CD14-positive monocyte (primary cell): ENCODE results near the gene CYB5RL. TPM values are rescaled to one million over a fixed set of nuclear protein-coding genes. Genes with fewer than 3 reads are reported as not detected.
A peak's percentile ranks its signal among the peaks of the same experiment; 100 is the strongest.

Experiments used
- DNase-seq, 3 donors: peaks; one replicate each; pipeline ENCODE4 v3.0.0-alpha.2; 2011 to 2022
- H2AFZ ChIP-seq: 2 replicates; pipeline ENCODE4 v1.6.0; 2012; ENCODE audit warnings: mild to moderate bottlenecking, low read depth, low read length, inconsistent platforms; ENCODE audit not compliant: insufficient read depth, poor library complexity, severe bottlenecking
- H3K27ac ChIP-seq, 2 donors: 1 replicate in 1 of 2; 2 replicates in 1 of 2; pipeline ENCODE4 v1.5.1; 2012 to 2013; ENCODE audit warnings: low read length in 2 of 2, control low read depth in 1 of 2, inconsistent platforms in 1 of 2, low read depth in 1 of 2, mild to moderate bottlenecking in 1 of 2
- H3K27me3 ChIP-seq, 2 donors: one replicate each; pipeline versions ENCODE4 v1.6.0 to v1.6.1; 2011 to 2013; ENCODE audit warnings: low read length in 2 of 2; ENCODE audit not compliant: control insufficient read depth in 2 of 2, insufficient read depth in 2 of 2
- H3K36me3 ChIP-seq, 2 donors: replicated peaks in 1 of 2; 1 replicate in 1 of 2; 2 replicates in 1 of 2; pipeline versions ENCODE4 v1.5.1 to v1.6.1; 2012 to 2013; ENCODE audit warnings: low read length in 2 of 2, control low read depth in 1 of 2, inconsistent platforms in 1 of 2, mild to moderate bottlenecking in 1 of 2; ENCODE audit not compliant: insufficient read depth in 2 of 2, control insufficient read depth in 1 of 2
- H3K4me1 ChIP-seq, 2 donors: 1 replicate in 1 of 2; 2 replicates in 1 of 2; pipeline versions ENCODE4 v1.5.1 to v1.6.1; 2012 to 2013; ENCODE audit warnings: low read length in 2 of 2, control low read depth in 1 of 2, inconsistent platforms in 1 of 2, mild to moderate bottlenecking in 1 of 2, moderate library complexity in 1 of 2; ENCODE audit not compliant: insufficient read depth in 2 of 2, control insufficient read depth in 1 of 2
- H3K4me2 ChIP-seq: replicated peaks from 2 replicates; pipeline ENCODE3; 2012; ENCODE audit warnings: low read length, moderate library complexity, mild to moderate bottlenecking; ENCODE audit not compliant: poor library complexity, severe bottlenecking; ENCODE audit errors: extremely low read depth
- H3K4me3 ChIP-seq, 3 experiments: fragments of 200-600 bp in 1 of 3; sonication (generic) in 1 of 3; replicated peaks in 1 of 3; 1 replicate in 2 of 3; 2 replicates in 1 of 3; pipeline ENCODE4 v1.5.1; 2011 to 2013; ENCODE audit warnings: low read length in 3 of 3, mild to moderate bottlenecking in 3 of 3, control low read depth in 2 of 3, low read depth in 2 of 3, inconsistent platforms in 1 of 3, moderate library complexity in 1 of 3
- H3K79me2 ChIP-seq: 2 replicates; pipeline ENCODE4 v1.6.0; 2012; ENCODE audit warnings: mild to moderate bottlenecking, control low read depth, inconsistent platforms, low read length, moderate library complexity; ENCODE audit not compliant: insufficient read depth
- H3K9ac ChIP-seq: 2 replicates; pipeline ENCODE4 v1.6.0; 2017; ENCODE audit warnings: low read length, mild to moderate bottlenecking; ENCODE audit not compliant: insufficient read depth, poor library complexity, severe bottlenecking
- H3K9me3 ChIP-seq, 2 donors: replicated peaks in 1 of 2; 1 replicate in 1 of 2; 2 replicates in 1 of 2; pipeline versions ENCODE4 v1.5.1 to v1.6.1; 2012 to 2013; ENCODE audit warnings: low read length in 2 of 2, control low read depth in 1 of 2; ENCODE audit not compliant: control insufficient read depth in 1 of 2, insufficient read depth in 1 of 2
- H4K20me1 ChIP-seq: 2 replicates; pipeline ENCODE4 v1.6.0; 2012; ENCODE audit warnings: mild to moderate bottlenecking, low read length, control low read depth, moderate library complexity; ENCODE audit not compliant: insufficient read depth
- H3K27ac Mint-ChIP-seq, 7 donors: one replicate each; pipeline ENCODE4 v1.8.0; 2020; ENCODE audit warnings: mild to moderate bottlenecking in 7 of 7, mixed read lengths in 7 of 7, moderate library complexity in 6 of 7, inconsistent platforms in 2 of 7
- H3K27me3 Mint-ChIP-seq, 3 donors: one replicate each; pipeline ENCODE4 v1.8.0; 2021 to 2022; ENCODE audit warnings: low read depth in 3 of 3, mild to moderate bottlenecking in 3 of 3, mixed read lengths in 3 of 3, moderate library complexity in 3 of 3, inconsistent platforms in 1 of 3
- H3K36me3 Mint-ChIP-seq, 2 donors: one replicate each; pipeline ENCODE4 v1.8.0; 2020; ENCODE audit warnings: mixed read lengths in 2 of 2, inconsistent platforms in 1 of 2, mild to moderate bottlenecking in 1 of 2
- H3K4me1 Mint-ChIP-seq: one replicate; pipeline ENCODE4 v1.8.0; 2020; ENCODE audit warnings: mild to moderate bottlenecking, mixed read lengths
- H3K4me3 Mint-ChIP-seq, 2 donors: one replicate each; pipeline ENCODE4 v1.8.0; 2020; ENCODE audit warnings: mild to moderate bottlenecking in 2 of 2, mixed read lengths in 2 of 2, moderate library complexity in 1 of 2
- H3K9me3 Mint-ChIP-seq, 7 donors: one replicate each; pipeline ENCODE4 v1.8.0; 2020 to 2022; ENCODE audit warnings: mixed read lengths in 7 of 7, mild to moderate bottlenecking in 6 of 7, moderate library complexity in 6 of 7, inconsistent platforms in 2 of 7
- CTCF ChIP-seq: fragments of 200-600 bp; IDR thresholded peaks from one replicate; pipeline ENCODE4 v1.8.0; 2022; ENCODE audit warnings: antibody characterized with exemption, mild to moderate bottlenecking
- WGBS: methylation state at CpG from one replicate; pipeline ENCODE4 v1.1.5; 2013; ENCODE audit warnings: missing lambda C conversion rate; ENCODE audit not compliant: insufficient coverage; 5-methylcytosine and 5-hydroxymethylcytosine counted together
- intact Hi-C, 2 donors: fragments of 100-400 bp; cut with micrococcal nuclease; formaldehyde crosslinking; loops; one replicate each; pipeline versions ENCODE4 v1.15.0 to v1.15.1; 2023
- polyA plus RNA-seq, 3 donors: library from polyadenylated mRNA; depleted of rRNA in 1 of 3; unstranded in 2 of 3; stranded (reverse) in 1 of 3; fragments of 300-500 nt in 2 of 3; fragments of >200 nt in 1 of 3; fragmentation: Illumina TruSeq in 2 of 3; gene quantifications; 1 replicate in 2 of 3; 2 replicates in 1 of 3; pipeline ENCODE4 v1.2.3, GENCODE V29; 2012 to 2021

CYB5RL gene
- polyA plus RNA-seq, 3 donors, result 0.76 to 3.9 (median 1.5) TPM

GRCh38 chr1:54220004-54220811, 20.4 kb upstream of the CYB5RL start:
- H3K36me3 ChIP-seq, result peaks cover 39 to 50% of the 10 kb centered on the region in 2 donors
- peaks cover 61 to 63% of the 10 kb centered on the region in 2 donors for H3K36me3 Mint-ChIP-seq
- H4K20me1 ChIP-seq, result peaks cover 8% of the 10 kb centered on the region
- no peaks in the 10 kb centered on the region for H3K79me2 ChIP-seq
- H3K9me3 ChIP-seq, result no peaks in the 10 kb centered on the region
- peak overlapping the region; percentile 64 to 85 (median 79) for H3K27ac Mint-ChIP-seq
- peaks cover 0 to 2% (median 1%) of the 10 kb centered on the region in 3 donors for H3K27me3 Mint-ChIP-seq
- H3K4me2 ChIP-seq, result peak overlapping the region; percentile 61
- intact Hi-C loops, result loop anchor here in 1 of 2 donors (10.0 kb wide), 1 partner anchor 185 kb away; the partner anchor contains the start of gene SSBP3
- peaks cover 18 to 19% of the 10 kb centered on the region in 2 donors for H3K4me1 ChIP-seq
- H3K9ac ChIP-seq, result no peak overlapping the region
- H3K4me3 Mint-ChIP-seq, result peak overlapping the region; percentile 48 to 63
- WGBS, result 43% methylated on average over 15 of the region's 18 CpGs
- H3K27me3 ChIP-seq, result no peaks in the 10 kb centered on the region
- H3K27ac ChIP-seq, result peak overlapping the region; percentile 36 to 78
- no peaks in the 10 kb centered on the region for H3K9me3 Mint-ChIP-seq
- TF ChIP-seq CTCF, result no peak
- peaks cover 22% of the 10 kb centered on the region for H3K4me1 Mint-ChIP-seq
- DNase-seq, result peak; percentile 67 to 82 (median 67)
- peak overlapping the region in 1 of 3 experiments; percentile 61 for H3K4me3 ChIP-seq
- no peak overlapping the region for H2AFZ ChIP-seq

GRCh38 chr1:54219688-54220003, 19.8 kb upstream of the CYB5RL start:
- Histone ChIP-seq H2AFZ (no peak overlapping the region), H3K27ac (peak overlapping the region in 1 of 2 donors; percentile 78), H4K20me1 (peaks cover 8% of the 10 kb centered on the region), H3K4me2 (no peak overlapping the region), H3K27me3 (no peaks in the 10 kb centered on the region), H3K9me3 (no peaks in the 10 kb centered on the region), H3K79me2 (no peaks in the 10 kb centered on the region), H3K36me3 (peaks cover 44 to 55% of the 10 kb centered on the region in 2 donors), H3K4me3 (no peak overlapping the region), H3K9ac (no peak overlapping the region), H3K4me1 (peaks cover 18 to 19% of the 10 kb centered on the region in 2 donors)
- 44% methylated on average over 1 of the region's 3 CpGs for WGBS
- Mint-ChIP-seq H3K27me3 (peaks cover 0 to 2% (median 1%) of the 10 kb centered on the region in 3 donors), H3K4me3 (no peak overlapping the region), H3K27ac (peak overlapping the region in 6 of 7 donors; percentile 58 to 83 (median 74)), H3K4me1 (peaks cover 22% of the 10 kb centered on the region), H3K9me3 (no peaks in the 10 kb centered on the region), H3K36me3 (peaks cover 62 to 63% of the 10 kb centered on the region in 2 donors)
- TF ChIP-seq CTCF, result no peak
- intact Hi-C loops, result loop anchor here in 1 of 2 donors (10.0 kb wide), 1 partner anchor 185 kb away; the partner anchor contains the start of gene SSBP3
- DNase-seq, result peak in 1 of 3 donors; percentile 16
